Hematopoietic multipotent progenitor cell treated with erythropoietin and hydrocortisone succinate and interleukin-3 and kit ligand, for 6 days (in vitro differentiated cells): ENCODE measurements around the gene OTUD3.
A peak's percentile ranks its signal among the peaks of the same experiment; 100 is the strongest.
"Not testable (repeated sequence)": the region's sequence is repeated elsewhere in the genome, so short reads cannot be mapped to it uniquely, and the experiment has no call there.

Experiments
- DNase-seq: peaks from one replicate; pipeline ENCODE4 v3.0.0-alpha.2; 2015

The OTUD3 gene

DNA sequence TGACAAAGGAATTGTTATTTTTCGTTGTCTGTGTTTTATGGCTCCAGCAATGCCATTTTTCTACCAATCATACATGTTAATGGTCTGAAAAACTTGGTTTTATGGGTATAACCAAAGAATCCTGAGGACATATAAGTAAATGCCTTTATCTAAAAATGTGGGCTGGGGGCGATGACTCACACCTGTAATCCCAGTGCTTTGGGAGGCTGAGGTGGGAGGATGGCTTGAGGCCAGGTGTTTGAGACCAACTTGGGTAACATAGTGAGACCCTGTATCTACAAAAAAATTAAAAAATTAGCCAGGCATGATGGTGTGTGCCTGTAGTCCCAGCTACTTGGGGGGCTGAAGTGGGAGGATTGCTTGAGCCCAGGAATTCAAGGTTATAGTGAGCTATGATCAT, 12.7 kb upstream of the OTUD3 start:
- DNase-seq, result not testable (repeated sequence)

DNA sequence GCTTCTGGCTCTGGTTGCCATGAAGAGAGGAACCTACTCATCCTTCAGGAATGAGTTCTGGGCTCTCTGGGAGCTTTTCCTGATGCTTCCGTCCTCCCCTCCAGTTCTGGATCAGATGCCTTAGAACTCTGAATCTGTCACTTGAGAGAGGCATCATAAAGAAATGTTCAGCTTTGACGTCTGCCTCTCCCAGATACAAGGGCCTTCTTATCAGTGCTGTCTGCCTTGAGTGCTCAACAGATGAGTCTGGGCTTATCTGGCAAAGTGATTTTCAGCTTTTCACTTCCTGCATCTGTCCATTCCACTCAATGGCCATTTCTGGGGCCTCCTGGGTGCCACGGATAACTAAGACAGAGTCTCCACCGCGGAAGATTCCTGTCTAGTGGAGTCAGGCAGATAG, 12.3 kb upstream of the OTUD3 start:
- peak; percentile 75 for DNase-seq

DNA sequence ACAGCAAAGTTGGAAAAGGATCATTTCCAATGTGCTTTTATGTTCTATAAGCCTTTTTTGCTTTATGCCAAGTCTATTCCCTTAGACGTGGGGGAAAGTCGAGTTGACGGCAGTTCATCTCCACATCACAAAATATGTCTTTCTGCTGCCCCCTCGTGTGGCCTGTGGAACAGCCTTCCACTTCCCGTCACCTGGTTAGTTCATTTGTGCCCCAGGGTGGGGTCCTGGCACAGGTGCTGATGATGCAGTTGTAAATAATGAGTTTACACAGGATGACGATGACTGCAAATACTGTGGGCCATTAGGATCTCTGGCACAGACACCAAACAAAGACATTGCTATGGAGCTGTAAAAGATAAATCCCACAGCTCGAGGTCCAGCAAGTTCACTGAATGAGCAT, 10.0 kb upstream of the OTUD3 start:
- DNase-seq, result no peak

DNA sequence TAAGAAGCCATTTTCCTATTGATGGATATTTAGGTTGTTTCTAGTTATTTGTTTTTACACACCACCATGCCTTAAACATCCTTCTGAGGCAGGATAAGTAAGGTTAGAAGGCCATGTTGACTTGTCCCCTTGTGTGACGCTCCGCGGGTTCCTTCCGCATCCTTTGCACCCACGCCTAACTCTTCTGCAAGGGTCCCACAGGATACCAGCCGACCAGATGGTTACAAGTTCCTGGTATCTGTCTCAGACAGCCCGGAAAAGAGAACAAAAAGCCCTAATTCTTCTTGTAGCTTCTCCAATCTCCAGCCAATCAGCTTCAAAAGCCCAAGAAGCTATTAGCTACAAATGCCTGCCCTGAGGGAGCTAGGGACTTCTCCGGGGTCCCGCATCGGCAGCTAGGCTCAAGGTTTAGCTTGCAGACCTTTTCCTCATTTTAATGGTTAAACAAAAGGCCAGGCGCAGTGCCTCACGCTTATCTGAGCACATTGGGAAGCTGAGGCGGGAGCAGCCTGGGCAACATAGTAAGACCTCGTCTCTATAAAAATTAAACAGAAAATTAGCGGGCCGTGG, 4.9 kb upstream of the OTUD3 start:
- no peak for DNase-seq

DNA sequence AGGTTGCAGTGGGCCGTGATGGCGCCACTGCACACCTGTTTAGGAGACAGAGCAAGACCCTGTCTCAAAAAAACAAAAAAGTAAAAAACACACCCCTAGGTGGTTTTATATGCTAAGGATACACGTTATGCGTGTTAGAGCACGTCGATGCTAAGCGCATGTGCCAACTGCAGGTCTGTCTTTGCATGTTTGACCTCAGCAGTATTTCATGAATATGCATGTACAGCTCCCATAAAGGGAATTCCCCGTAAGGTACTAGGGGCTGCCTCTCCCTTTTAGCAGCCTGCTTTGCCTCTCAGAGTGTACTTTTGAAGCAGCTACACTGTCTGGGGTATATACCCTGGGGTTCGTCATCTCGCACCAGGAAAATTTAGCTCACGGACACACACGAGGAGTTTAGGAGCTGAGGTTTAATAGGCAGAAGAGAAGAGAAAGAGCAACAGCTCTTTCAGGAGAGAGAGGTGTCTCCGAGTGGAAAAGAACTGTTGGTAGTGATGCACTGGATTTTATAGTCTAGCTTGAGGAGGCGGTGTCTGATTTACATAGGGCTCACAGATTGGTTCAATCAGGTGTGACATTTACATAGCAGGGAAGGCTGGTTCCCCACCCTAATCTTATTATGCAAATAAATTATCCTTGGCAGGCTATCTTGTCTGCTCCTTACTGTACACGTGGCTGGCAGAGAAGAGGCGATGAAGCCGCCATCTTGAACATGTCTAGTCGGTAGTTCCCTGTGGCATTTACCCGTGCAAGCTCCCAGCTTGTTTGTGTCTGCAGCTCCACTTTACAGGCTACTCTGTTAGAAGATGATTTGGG, 4.2 kb upstream of the OTUD3 start:
- DNase-seq, result peak; percentile 33

DNA sequence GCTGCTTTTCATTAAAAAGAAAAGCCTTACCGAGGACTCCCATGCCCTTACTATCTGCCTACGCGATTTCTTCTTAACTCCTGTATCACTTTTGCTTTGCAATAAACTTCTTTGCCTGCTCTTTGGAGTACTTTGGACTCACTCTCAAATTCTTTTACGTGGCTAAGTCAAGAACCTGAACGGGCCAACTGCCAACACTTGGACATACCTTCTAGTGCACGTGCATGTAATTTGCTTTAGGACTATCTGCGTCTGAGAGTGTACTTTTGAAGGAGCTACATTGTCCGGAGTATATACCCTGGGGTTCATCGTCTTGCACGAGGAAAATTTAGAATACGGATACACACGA, 3.6 kb upstream of the OTUD3 start:
- no peak for DNase-seq

DNA sequence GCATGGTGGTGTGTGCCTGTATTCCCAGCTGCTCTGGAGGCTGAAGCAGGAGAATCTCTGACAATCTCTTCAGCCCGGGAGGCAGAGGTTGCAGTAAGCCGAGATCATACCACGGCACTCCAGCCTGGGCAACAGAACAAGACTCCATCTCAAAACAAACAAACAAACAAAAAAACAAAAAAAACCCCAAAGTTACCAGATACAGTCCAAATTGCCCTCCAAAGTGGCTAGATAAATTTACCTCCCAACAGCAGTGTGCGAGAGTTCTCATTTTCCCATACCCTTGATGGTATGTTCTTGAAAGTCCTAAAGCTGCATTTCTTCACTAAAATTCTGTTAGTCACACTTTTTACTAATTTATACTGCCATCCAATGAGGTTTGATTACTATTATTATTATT, 3.0 kb upstream of the OTUD3 start:
- no peak for DNase-seq

DNA sequence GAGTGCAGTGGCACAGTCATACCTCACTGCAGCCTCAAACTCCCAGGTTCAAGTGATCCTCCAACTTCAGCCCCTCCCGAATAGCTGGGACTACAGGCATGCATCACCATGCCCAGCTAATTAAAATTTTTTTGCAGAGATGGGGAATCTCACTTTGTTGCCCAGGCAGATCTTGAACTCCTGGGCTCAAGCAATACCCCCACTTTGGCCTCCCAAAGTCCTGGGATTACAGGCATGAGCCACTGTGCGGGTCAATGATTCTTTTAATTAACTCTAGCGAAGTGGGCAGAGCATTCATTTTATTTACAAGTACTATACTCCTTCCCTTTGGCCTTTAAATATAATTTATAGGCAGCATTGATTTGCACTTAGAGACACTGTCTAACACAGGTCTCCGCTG, 2.5 kb upstream of the OTUD3 start:
- DNase-seq, result no peak

DNA sequence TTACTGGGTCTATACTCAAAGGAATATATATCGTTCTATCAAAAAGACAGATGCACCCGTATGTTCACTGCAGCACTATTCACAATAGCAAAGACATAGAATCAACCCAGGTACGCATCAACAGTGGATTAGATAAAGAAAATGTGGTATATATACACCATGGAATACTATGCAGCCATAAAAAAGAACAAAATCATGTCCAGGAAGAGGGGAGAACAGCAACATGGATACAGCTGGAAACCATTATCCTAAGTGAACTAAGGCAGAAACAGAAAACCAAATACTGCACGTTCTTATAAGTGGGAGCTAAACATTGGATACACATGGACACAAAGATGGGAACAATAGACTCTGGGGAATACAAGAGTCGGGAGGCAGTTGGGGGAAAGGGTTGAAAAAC, 1.4 kb upstream of the OTUD3 start:
- not testable (repeated sequence) for DNase-seq

DNA sequence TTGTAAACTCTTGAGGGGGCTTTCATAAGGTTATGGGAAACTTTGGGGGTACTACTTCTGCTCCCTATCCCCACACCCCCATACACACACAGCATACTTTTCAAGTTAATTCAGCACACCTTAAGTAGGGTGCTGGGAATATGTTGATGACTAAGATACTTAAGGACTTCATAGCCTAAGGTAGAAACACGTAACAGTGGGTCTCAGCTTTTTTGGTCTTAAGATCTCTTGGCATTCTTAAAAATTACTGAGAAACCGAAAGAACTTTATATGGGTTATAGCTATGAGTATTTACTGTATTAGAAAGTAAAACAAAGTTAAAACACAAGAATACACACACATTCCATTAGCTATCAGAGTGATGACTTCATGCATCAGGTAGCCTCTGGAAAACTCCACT, 2.1 kb downstream of the OTUD3 start:
- no peak for DNase-seq

DNA sequence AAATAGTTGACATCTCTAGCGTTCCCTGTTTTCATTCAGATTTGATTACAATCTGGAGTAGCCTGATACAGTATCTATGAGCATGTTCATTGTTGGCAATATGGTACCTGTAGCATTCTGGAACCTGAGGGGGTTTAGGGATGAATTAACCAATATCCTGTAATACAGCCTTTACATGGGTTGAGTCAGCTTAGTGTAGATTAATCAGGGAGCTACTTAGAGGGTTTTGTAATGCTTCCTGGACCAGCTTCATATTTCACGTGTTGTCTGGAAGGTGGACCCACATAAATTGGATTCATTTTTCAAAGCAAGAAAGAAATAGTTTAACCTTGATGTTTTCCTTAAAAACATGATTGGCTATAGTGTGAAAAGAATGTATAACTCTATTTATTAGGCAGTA, 3.6 kb downstream of the OTUD3 start:
- no peak for DNase-seq

DNA sequence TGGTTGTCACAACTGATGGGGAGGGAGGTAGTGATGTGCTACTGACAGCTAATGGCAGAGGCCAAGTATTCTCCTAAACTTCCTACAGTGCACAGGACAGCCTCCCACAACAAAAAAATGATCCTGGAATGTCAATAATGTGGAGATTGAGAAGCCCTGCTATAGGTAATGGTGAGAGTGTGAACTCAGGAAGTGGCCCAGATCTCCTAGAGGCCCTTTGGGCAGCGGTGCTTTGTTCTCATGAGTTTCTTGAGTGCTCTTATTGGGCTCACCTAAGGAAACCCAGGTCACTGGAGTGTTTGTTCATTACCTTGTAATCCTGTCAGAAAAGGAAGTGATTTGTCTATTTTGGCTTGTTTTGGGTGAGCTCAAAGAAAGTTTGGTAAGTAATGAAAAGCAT, 5.9 kb downstream of the OTUD3 start:
- no peak for DNase-seq

DNA sequence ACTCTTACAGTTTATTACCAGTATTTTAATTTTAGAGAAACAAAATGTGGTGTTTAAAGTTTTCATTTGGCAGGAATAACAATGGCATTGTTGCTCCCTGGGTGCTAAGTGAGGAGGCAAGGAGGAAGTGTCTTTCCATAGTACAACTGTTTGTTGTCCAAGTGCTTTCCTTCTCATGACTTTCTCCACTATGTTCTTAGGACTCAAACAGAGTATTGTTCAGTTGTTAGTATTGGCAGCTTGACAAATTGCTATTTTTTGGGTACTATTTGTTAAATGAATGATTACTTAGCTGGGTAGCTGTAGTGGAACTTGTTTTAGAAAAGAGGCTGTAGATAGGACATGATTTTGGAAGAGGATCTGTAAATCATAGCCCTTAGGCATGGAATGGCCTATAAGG, 7.5 kb downstream of the OTUD3 start:
- no peak for DNase-seq

DNA sequence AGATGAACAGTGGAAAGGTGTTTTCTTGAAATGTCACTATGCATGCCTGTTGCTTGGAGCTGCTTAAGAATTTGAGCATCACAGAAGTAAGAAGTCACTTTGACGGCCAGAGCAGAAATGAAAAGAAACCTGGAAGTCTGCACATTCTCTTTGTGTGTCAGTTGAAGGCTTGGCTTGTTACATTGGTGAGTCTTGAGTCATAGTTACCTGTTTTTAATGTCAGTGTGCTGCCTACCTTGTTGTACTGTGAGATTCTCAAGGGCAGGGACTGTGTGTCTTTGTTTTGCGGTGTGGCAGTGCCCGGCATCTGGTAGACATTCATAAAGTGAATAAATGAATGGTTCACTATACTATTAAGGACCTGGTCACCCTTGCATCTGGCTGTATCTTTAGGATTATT, 9.9 kb downstream of the OTUD3 start:
- no peak for DNase-seq

DNA sequence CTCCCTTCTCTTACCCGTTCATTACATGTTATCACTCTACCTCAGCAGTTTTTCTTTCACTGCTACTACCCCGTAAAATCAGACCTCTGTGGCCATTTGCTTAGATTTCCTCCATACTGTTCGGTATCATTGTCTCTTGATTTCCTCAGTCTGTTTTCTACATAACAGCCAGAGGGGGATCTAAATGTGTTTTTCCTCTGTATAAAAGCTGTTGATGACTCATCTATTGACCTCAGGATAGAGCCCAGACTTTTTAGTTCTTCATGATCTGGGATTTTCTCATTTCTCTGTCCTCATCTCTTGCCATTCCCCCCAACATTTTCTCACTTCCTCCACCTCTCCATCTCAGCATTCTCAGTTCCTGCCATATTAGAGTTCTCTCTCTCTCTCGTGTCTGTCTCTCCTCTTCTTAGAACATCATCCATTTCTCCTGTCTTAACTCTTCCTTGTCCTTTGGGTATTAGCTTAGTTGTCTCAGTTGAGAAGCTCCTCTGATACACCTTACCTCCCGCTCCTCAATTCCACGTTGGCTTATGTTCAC, 10.5 kb downstream of the OTUD3 start:
- no peak for DNase-seq

DNA sequence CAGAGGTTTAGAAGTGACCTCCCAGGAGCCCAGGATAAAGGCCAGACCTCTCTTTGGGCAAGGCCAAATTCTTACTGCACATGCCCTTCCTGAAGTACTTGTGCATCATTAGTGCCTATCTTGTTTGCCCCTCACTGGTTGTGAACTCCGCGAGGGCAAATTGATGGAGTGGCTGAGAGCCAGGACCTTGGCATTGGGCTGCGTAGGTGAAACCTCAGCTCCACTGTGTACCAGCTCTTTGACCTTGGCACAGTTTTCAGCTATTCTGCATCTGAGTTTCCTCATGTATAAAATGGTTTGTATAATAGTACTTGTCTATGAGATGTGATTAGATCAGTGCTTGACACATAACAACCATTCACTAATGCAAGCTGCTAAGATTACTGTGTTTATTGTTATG, 11.5 kb downstream of the OTUD3 start:
- no peak for DNase-seq

DNA sequence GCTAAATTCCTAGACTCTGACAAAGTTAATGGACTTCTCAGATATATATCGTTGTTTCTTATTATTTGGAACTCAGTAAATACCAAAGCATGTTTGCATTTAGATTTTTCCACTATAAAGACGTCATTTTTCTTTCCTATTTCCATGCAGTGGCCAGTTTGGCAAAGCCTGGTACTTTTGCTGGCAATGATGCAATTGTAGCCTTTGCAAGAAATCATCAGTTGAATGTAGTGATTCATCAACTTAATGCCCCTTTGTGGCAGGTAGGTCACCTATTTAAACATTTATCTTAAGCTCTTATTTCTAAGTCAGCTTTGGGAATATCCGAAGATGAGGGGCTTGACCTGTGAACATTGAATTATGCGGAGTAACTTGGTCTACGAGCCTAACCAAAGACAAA, 12.0 kb downstream of the OTUD3 start:
- no peak for DNase-seq

DNA sequence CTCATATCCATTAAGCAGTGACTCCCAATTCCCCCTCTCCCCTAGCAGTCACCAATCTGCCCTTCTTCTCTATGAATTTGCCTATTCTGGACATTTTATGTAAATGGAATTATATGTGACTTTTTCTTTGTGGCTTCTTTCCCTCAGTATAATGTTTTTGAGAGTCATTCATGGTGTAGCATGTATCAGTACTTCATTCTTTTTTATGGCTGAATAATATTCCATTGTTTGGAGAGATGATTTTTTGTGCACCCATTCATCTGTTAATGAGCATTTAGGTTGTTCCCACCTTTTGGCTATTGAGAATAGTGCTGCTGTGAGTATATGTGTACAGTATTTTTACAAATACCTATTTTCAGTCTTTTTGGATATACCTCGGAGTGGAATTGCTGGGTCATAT, 19.5 kb downstream of the OTUD3 start:
- DNase-seq, result no peak

DNA sequence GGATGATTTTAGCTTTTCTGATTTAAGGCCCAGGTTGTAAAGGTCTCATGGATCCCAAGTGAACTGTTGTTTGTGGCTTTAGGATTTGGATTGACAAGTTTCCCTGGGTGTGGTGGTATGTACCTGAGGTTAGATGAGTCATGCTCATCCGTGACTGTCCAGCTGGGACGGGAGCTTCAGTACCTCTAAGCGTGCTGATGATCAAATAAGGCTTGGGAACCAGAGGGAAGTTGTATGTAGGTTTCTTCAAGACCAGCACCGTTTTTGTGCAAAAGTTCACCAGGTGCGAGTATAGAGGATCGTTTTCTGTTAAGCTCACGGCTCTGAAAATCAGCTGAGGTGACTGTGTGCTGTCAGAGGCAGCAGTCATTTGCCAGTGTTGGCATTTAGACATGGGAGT, 21.4 kb downstream of the OTUD3 start:
- DNase-seq, result no peak

DNA sequence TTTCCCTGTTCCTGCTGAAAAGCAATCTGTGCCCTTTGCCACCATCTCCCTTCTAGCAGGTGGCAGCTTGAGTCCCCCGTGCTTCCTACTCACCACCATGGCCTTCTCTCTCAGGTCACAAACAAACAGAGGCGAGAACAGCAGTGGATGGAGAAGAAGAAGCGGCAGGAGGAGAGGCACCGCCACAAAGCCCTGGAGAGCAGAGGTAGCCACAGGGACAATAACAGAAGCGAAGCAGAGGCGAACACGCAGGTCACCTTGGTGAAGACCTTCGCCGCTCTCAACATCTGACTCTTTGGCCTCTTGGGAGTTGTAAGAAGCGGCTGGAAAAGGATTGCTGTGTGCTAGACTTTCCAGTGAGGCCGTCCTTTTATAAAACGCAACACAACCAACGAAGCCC, 25.3 kb downstream of the OTUD3 start:
- no peak for DNase-seq

DNA sequence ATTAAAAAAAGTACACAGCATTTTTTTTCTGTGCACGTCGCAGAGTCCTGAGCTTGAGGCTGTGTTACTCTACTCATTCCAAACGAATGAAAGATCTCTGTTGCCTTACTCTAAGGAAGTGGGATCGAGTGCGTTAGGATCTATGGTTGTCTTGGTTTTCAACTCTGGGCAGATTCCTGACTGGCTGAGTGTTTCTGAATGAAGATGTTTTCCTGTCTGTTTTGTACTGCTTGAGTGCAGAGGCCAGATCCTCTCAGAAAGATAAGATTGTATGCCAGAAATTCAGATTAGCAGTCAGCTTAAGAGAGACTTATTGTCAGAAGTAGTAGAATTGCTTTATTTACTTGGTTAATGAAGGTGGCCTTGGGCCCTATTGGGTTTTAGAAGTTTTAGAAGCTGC, 27.2 kb downstream of the OTUD3 start:
- DNase-seq, result no peak

DNA sequence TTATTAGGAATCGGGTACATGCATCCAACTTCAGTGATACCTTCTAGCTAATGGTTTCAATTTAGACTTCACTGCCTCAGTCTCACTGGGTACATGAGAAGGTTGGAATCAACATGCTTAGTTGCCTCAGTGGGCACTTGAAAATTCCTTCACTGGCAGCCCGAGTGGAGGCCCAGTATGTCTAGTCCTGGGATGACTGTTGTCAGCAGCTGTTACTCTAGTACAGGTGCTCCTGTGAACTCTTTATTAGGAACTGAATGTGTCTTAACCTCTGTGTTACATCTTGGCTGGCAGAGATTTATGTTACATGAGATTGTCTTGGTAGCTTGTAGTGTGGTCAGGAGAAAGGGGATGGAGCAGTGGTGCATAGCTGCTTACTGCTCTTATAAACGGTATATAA, 27.8 kb downstream of the OTUD3 start:
- DNase-seq, result no peak

DNA sequence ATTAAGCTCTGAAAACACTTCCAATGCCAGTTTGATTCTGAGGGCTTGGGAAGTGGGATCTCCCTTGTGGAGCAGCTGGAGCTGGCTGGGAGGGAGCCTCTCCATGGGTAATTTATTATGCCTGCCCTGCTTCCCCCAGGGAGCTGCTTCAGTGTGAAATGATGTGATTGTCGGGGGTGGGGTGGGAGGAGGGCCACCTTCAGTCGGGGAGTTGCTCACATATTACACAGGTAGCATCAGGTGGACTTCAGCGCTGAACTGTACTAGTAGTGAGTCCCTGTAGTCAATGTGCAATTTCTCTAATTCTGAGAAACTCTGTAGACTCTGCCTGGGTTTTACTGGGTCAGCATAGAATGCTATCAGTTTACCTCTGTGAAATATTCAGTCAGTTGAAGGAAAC, 28.5 kb downstream of the OTUD3 start:
- no peak for DNase-seq

DNA sequence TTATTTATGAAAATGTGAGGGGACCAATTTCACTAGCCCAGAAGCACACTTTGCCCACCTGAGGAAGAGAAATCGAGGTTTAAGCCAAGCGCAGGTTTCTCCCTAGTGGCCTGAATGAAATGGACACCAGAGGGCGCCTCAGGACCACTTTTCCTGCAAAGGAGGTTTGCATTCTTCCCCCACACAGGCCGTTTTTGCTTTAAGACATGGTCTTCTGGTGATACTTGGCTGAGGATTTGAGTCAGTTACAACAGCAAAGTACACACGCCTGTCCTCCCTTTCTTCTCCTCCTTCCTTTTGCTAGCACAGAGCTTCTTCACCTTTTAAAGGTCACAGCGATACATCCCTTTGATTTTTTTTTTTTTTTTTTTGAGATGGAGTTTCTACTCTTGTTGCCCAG, 35.9 kb downstream of the OTUD3 start:
- DNase-seq, result peak; percentile 92

DNA sequence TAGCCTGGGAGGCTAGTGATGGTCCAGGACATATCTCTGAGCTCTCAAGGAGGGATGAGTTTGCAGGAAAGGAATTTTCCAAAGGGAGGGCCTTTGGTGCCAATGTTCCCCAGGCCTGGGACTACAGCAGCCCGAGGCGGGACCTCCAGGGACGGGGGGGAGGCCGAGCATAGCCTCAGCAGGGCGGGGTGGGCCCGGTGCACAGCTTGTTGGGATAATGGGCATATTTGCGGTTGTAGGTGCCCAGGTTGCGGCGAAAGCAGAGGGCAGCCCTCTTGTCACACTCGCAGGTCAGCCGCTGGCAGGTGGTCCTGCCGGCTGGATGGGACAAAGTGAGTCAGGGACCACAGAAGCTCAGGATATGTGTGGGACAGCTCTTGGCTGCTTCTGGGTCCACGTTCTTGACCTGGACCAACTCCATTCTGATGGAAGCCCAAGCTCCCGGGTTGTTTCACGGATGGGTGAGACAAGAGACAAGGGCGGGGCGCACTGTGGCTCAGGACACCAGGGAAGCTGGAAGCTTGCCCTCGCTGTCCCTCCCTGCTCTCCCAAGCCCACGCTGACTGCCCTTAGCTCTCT, 38.0 kb downstream of the OTUD3 start:
- DNase-seq, result no peak
